Erythroblast (primary cell): ENCODE measurements around the gene VRK2.

Source experiments
- GATA1 ChIP-seq: IDR thresholded peaks from 2 replicates; pipeline ENCODE4 v1.6.1; 2011; ENCODE audit warnings: low read depth, mild to moderate bottlenecking, control low read depth, low read length, moderate library complexity
- POLR2A ChIP-seq: IDR thresholded peaks from 2 replicates; pipeline ENCODE4 v1.6.1; 2011; ENCODE audit warnings: mild to moderate bottlenecking, low read length

DNA sequence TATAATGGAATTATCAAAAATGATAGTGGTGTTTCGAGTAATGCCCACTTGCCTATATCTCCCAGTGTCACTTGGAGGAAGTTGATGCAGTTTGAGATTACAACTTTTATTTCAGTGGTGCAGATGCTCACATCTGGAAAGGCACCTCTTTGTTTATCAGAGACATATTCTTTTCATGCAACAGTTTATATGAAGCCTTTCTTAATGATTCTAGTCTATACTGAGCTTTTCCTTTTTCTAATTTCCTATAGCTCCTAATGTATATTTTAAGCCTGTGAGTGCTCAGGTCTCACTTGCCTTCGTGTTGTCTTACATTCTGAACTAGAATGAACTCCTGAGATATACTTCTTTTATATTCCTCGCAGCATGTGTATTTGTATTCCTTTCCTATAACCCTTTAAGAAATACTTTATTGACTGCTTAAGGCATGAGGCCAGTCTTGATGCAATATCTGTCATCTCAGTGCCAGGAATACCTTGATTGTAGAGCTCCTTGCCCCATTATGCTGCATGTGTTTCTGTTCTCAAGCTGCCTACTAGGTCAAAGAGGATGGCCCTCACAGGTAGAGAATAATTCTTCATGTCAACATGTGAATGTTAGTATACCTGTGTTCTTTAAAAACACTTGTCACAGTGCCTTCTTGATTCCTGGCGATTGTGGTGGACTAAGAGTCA, 52.6 kb downstream of the VRK2 start:
- no peak for TF ChIP-seq POLR2A
- TF ChIP-seq GATA1, result no peak
